K562 (cell line): Measurements from ENCODE around the gene FRYL. TPM values are rescaled to one million over a fixed set of nuclear protein-coding genes. Genes with fewer than 3 reads are reported as not detected.

Experiments
- CBX2 ChIP-seq: fragments of 200-600 bp; sonication (generic); IDR thresholded peaks from one replicate; pipeline ENCODE4 v1.6.1; 2012; ENCODE audit warnings: mild to moderate bottlenecking, low read length, inconsistent platforms; ENCODE audit not compliant: insufficient read depth, poor library complexity, severe bottlenecking
- CCNT2 ChIP-seq: IDR thresholded peaks from 2 replicates; pipeline ENCODE4 v1.6.1; 2011; ENCODE audit warnings: borderline replicate concordance, low read depth, mild to moderate bottlenecking, moderate library complexity, mixed read lengths, low read length; ENCODE audit not compliant: insufficient read length; ENCODE audit errors: extremely low read depth
- DMBX1 ChIP-seq: fragments of 250-450 bp; sonication (Bioruptor Pico); IDR thresholded peaks from 2 replicates; pipeline ENCODE4 v1.8.0; 2022; ENCODE audit warnings: inconsistent platforms, mild to moderate bottlenecking, moderate library complexity, borderline replicate concordance
- FOXK2 ChIP-seq, 2 experiments: fragments of 450-650 bp; IDR thresholded peaks in 1 of 2; conservative IDR thresholded peaks in 1 of 2; 2 replicates each; pipeline ENCODE4 v1.6.1; 2016; ENCODE audit warnings: low read depth in 2 of 2, mild to moderate bottlenecking in 1 of 2
- FOXM1 ChIP-seq, 2 experiments: fragments of 450-650 bp in 1 of 2; sonication (generic) in 1 of 2; formaldehyde crosslinking in 1 of 2; IDR thresholded peaks; 2 replicates each; pipeline versions ENCODE4 v1.6.1 to v1.9.0; 2017 to 2022; ENCODE audit warnings: low read depth in 2 of 2, mild to moderate bottlenecking in 2 of 2, missing genetic modification reagents in 1 of 2, moderate library complexity in 1 of 2
- GTF2F1 ChIP-seq: IDR thresholded peaks from 2 replicates; pipeline ENCODE4 v1.6.1; 2011; ENCODE audit warnings: low read depth, low read length, improper control_type of control experiment
- MCM7 ChIP-seq, 2 experiments: fragments of 450-650 bp; IDR thresholded peaks; 2 replicates each; pipeline ENCODE4 v1.6.1; 2016 to 2018
- NFATC3 ChIP-seq: fragments of 450-650 bp; IDR thresholded peaks from 2 replicates; pipeline ENCODE4 v1.6.1; 2017; ENCODE audit warnings: mild to moderate bottlenecking
- PRDM10 ChIP-seq: fragments of 450-650 bp; IDR thresholded peaks from 2 replicates; pipeline ENCODE4 v1.6.1; 2018; ENCODE audit not compliant: partially characterized antibody
- TSC22D4 ChIP-seq: fragments of 450-650 bp; IDR thresholded peaks from 2 replicates; pipeline ENCODE4 v1.6.1; 2016; ENCODE audit warnings: missing genetic modification characterization, missing biosample characterization, control low read depth
- XRCC5 ChIP-seq: fragments of 200-400 bp; formaldehyde crosslinking; IDR thresholded peaks from 2 replicates; pipeline ENCODE4 v1.6.1; 2017; ENCODE audit warnings: low read depth, mild to moderate bottlenecking, low read length
- ZNF277 ChIP-seq: fragments of 250-450 bp; sonication (Bioruptor Pico); IDR thresholded peaks from 2 replicates; pipeline ENCODE4 v1.8.0; 2022; ENCODE audit warnings: inconsistent platforms, mild to moderate bottlenecking, moderate library complexity, borderline replicate concordance
- ZNF316 ChIP-seq: fragments of 450-650 bp; IDR thresholded peaks from 2 replicates; pipeline ENCODE4 v1.6.1; 2016
- ZNF780A ChIP-seq: fragments of 250-450 bp; sonication (Bioruptor Pico); IDR thresholded peaks from 2 replicates; pipeline ENCODE4 v1.5.0; 2021; ENCODE audit warnings: mild to moderate bottlenecking
- polyA plus RNA-seq, 8 experiments: library from polyadenylated mRNA; depleted of rRNA in 4 of 8; stranded (reverse) in 5 of 8; unstranded in 3 of 8; fragments of >200 nt; fragmentation: Nextera tagmentation in 2 of 8; fragmentation: Illumina TruSeq in 1 of 8; extraction: Ambion mirVana in 2 of 8; extraction: Trizol in 1 of 8; gene quantifications; 2 replicates each; pipeline versions ENCODE4 v1.2.1 to v1.2.3, GENCODE V29; 2011 to 2014; ENCODE audit warnings: inconsistent platforms in 1 of 8, missing spikeins in 1 of 8
- total RNA-seq, 7 experiments: library from RNA; depleted of rRNA in 6 of 7; stranded (reverse); fragments of >200 nt in 6 of 7; fragmentation: Illumina TruSeq in 2 of 7; extraction: Trizol in 2 of 7; gene quantifications; 2 replicates each; pipeline versions ENCODE4 v1.2.1 to v1.2.3, GENCODE V29; 2011 to 2021; ENCODE audit warnings: low replicate concordance in 1 of 7
- TF ChIP-seq, protein P1 (sequence below): sonication (generic); formaldehyde crosslinking; IDR thresholded peaks from 2 replicates; pipeline ENCODE4 v1.8.1; 2022; ENCODE audit warnings: missing genetic modification reagents

The FRYL gene
- total and polyA plus RNA-seq, 9 of the 15 experiments (the other 6 are each of a cell fraction or from before 2014, with no cell fraction given) = 7.2 to 34.9 (median 15.9) TPM

DNA sequence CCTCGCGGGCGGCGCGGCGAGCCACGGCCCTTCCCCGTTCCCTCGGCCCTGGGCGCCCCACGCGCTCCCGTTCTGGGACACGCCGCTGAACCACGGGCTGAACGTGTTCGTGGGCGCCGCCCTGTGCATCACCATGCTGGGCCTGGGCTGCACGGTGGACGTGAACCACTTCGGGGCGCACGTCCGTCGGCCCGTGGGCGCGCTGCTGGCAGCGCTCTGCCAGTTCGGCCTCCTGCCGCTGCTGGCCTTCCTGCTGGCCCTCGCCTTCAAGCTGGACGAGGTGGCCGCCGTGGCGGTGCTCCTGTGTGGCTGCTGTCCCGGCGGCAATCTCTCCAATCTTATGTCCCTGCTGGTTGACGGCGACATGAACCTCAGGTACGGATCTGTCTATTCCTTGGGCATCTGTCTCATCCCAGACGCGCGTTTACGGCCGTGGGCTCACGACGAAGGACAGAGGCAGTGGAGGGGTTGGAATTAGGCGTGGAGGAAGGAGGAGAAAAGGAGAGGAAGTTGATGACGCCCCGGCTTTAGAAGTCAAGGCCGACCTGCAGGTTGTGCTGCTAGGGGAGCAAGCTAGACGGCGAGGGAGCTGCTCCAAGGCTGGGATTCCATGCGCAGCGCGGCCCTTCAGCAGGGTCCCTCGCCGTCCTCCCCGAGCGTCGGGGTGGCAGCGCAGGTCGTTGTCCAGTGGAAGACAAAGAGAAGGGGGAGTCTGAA is 296.1 kb downstream of the FRYL start (continued):
- TF ChIP-seq FOXK2 (conservative IDR thresholded peaks at IDR 0.05 in 1 of 2, IDR thresholded peaks at IDR 0.05 in 1 of 2; ENCODE audit: low read depth in 2 of 2) (no peak), MCM7 (IDR thresholded peaks at IDR 0.05) (no peak), PRDM10 (no peak), CCNT2 (no peak), XRCC5 (no peak), CBX2 (no peak), DMBX1 (CRISPR knock-in tag) (no peak), ZNF277 (no peak), GTF2F1 (no peak), TSC22D4 (no peak), ZNF316 (no peak), FOXM1 (IDR thresholded peaks at IDR 0.05; ENCODE audit: low read depth) (no peak), FOXM1 (CRISPR knock-in tag; IDR thresholded peaks at IDR 0.05; ENCODE audit: low read depth) (0 out of 2 replicates have a peak, but pooled peaks have one; percentile 5), NFATC3 (no peak), ZNF780A (CRISPR knock-in tag) (no peak)
- TF ChIP-seq, protein P1, sequence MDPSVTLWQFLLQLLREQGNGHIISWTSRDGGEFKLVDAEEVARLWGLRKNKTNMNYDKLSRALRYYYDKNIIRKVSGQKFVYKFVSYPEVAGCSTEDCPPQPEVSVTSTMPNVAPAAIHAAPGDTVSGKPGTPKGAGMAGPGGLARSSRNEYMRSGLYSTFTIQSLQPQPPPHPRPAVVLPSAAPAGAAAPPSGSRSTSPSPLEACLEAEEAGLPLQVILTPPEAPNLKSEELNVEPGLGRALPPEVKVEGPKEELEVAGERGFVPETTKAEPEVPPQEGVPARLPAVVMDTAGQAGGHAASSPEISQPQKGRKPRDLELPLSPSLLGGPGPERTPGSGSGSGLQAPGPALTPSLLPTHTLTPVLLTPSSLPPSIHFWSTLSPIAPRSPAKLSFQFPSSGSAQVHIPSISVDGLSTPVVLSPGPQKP = no peak
